ENCODE results near the gene NTSR1.
A peak's percentile ranks its signal among the peaks of the same experiment; 100 is the strongest.

The NTSR1 gene

DNA sequence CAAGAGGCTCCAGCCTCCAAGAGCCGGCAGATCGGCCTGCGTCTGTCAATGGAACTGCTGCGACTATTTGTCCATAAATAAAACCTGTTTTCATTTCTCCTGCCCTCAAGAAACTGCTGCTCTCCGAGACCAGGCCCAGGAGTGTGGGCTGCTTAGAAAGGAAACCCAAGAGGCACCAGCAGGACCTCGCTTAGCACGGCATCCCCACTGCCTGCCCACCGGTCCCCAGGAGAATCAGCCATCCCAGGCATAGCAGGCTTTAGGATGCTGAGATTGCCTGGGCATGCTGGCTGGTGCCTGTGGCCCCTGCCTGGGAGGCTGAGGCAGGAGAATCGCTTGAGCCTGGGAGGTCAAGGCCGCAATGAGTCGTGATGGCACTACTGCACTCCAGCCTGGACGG, 17.6 kb downstream of the NTSR1 start:
- DNase-seq (ENCODE audit: low spot score) = no peak

DNA sequence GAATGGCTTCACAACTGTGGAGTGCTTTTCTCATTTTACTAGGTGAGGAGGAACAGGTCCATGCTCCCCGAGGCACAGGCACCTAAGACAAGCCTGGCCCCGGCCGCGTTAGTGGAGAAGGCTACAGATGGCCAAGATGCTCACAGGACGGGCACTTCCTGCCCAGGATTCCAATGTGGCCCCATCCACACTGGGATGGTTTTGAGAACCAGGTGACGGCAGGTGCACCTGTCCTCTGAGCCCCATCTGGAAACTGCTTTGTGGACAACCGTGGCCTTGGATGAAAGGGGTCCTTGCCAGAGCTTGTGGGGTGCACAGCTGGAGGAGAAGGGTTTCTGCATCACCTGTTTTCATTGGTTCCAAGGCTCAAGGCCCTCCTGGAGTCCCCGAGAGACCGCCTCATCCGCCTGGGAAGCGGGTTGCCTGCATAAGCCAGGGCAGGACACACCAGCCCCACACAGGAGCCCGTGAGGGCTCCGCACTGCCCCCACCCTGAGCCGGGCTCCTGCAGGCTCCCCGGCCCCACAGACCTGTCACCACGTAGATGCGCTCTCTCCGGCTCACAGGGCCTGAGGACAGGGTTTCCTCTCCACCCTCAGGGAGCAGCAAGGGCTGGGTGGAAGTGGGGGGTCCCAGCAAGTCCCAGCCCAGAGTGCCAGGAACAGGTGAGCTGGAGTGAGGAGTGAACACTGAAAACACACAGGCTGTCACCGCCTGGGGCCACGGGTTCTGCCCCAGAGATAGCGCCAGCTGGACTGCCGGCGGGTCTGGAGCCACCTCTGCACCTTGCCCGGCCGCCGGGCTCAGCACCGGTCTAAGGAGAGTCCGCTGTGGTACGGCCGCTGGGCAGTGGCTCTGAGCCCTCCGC, 18.3 kb downstream of the NTSR1 start:
- no peak for DNase-seq (ENCODE audit: low spot score)

DNA sequence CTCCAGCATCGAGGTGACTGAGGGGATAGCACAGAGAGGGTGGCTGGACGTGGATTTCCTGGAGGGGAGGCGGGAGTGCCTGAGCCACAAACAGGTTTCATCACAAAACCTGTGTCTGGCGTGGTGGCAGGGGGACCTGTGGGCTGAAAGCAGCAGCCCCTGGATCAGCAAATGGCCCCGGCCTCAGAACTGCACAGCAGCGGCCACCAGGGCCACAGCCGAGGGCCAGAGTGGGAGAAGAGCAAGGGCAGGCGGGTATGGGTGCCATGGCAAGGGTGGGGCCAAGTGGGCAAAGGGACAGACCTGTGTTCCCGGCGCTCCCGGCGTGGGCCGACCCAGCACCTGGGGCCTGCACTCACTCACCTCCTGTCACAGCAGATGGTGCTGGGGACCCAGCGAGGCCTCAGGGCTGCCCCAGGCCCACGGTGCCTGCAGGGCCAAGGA, 19.0 kb downstream of the NTSR1 start:
- no peak for DNase-seq (ENCODE audit: low spot score)

DNA sequence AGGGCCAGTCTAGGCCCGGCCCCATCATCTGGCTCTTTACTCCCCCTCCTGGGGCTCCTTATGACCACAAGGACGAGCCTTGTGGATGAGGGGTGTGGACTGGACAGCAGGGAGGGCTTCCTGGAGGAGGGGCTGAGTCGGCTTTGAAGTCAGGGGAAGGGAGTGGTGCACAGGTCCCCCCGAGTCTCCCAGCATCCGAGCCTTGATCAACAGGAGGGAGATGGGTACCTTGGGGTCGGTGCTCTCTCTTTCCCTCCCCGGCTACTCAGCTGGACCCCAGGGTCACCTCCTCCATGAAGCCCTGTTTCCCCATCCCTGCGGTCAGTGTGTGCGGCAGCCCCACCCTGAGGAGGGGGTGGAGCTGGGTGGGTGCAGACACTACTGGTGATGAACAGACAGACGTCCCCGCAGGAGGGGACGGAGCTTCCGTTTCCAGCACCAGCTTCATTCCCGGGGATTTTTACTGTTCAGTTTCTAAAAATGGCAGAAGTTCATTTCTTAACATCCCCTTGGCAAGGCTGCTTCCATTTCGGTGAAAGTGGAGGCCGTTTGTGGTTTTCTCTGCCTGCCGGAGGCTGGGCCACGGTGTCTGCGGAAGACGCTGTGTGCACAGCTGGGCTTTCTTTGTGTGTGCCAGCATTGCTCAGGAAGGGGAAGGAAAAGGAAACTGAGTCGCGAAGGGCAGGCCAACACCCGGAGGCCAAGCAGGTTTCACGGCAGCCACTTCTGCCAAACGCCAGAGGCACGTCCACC, 19.6 kb downstream of the NTSR1 start:
- DNase-seq (ENCODE audit: low spot score) = no peak

DNA sequence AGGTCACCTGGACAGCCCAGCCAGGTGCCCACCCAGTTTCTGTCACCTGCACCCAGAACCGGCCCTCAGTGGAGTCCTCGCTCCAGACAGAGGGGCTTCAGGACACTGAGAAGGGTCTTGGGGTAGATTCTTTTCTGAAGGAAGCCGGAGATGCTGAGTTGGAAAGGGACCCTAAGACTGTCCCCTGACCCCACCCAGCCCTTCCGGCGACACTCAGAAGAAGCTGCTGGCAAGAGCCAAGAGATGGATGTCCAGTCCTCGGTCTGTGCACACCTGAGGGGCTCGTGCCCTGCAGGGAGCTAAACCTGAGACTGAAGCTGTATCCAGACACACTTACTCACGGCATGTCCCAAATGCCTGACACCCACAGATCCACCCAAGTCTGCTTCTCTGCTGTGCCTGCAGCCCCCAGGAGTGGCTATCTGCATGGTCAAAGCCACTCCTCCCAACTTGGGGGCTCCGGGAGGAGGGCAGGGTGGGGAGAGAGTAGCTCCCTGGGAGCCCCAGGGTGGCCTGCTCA, 20.2 kb downstream of the NTSR1 start:
- no peak for DNase-seq (ENCODE audit: low spot score)

DNA sequence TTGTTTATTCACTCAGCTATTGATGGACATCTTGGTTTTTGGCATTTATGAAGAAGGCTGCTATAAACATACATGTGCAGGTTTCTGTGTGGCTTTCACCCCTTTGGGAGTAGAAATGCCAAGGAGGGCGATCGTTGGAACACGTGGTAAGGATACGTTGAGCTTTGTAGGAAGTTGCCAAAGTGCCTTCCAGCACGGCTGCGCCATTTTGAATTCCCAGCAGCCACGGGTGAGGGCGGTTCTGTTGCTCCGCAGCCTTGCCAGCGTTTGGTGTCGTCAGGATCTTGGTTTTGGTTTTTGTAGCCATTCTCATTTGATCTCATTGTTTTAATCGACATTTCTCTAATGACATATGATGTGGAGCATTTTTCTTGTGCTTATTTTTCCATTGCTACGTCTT, 21.8 kb downstream of the NTSR1 start:
- no peak for DNase-seq (ENCODE audit: low spot score)

DNA sequence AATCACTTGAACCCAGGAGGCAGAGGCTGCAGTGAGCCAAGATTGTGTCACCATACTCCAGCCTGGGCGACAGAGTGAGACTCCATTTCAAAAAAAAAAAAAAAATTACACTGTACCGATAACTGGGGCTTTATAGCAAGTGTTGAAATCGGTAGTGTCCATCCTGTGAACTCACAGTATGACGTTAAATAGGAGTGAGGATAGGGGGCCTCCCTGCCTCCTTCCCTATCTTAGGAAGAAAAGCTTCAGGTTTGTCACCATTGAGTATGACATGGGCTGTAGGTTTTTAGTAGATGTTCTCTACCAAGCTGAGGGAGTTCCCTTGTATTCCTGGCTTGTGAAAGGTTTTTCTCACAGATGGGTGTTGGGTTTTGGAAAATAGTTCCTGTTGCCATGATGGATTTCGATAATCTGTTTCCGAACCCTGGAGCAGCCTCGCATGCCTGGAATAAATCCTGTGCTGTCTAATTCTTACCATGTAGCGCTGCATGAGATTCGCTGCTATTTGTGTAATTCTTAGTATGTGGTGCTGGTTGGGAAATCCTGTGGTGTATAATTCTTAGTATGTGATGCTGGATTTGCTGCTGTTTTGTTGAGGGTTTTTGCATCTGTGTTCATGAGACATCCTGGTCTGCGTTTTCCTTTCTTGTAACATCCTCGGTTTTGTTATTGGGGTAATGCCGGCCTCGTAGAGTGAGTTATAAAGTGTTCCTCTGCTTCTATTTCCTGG, 23.6 kb downstream of the NTSR1 start:
- DNase-seq (ENCODE audit: low spot score) = no peak

DNA sequence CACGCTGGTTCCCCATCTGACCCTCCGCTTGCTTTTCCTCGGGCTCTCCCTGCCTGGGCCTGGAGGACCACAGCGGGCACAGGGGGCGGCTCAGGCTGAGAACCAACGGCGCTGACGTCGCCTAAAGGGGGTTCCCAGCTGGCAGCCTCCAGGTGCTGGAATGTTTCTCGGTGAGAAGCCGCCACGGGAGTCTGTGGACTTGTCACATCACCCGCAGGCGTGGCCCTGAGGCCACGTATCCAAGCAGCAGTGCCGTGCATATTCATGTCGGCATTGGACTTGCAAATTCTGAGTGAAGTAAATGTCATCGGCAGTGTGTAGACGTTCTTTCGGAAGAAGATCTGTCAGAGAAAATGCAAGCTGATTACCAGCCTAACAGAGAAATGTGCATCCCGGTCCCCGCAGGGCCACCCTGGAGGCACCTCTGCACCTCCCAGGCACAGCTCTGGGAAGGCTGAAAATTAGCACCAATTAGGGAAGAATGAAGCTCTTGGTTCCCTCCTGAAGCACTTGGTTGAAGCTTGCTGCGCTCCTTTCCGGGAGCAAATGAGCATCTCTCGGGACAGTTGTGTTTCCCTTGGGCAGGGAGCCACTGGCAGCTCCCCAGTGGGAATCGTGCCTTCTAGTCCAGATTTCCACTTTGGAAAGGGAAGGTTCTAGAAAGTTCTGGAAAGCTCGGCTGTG, 24.3 kb downstream of the NTSR1 start:
- DNase-seq (ENCODE audit: low spot score) = no peak

DNA sequence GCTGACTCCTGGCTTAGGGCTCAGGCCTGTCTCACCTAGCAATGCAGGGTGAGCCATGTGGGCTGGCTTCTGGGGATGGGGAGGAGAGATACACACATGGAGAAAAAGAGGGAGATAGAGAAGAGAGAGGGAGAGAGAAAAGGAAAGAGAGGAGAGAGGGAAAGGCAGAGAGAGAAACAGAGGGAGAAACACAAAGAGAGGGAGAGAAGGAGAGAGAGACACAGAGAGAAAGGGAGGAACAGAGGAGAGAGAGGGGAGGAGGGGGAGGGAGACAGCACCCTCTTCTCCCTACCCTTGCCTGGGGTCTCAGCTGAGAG, 24.8 kb downstream of the NTSR1 start:
- no peak for DNase-seq (ENCODE audit: low spot score)

DNA sequence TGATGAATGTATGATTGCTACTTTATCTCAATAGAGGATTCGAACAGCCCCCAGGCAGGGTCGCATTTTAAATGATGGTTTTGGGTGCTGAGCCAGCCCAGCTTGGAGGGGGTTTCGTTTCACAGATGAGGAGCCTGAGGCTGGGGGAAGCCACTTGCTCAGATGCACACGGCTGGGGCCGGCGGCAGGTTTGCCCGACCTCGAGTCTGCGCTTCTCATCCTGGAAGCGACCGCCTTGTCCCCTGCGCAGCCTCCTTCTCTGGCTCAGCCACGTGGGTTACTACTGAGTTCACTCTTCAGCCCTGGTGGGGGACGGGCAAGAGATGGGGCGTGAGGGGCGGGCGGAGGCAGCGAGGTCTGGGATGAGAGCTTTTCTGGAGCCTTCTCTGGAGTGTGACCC, 25.3 kb downstream of the NTSR1 start:
- DNase-seq (ENCODE audit: low spot score) = no peak

DNA sequence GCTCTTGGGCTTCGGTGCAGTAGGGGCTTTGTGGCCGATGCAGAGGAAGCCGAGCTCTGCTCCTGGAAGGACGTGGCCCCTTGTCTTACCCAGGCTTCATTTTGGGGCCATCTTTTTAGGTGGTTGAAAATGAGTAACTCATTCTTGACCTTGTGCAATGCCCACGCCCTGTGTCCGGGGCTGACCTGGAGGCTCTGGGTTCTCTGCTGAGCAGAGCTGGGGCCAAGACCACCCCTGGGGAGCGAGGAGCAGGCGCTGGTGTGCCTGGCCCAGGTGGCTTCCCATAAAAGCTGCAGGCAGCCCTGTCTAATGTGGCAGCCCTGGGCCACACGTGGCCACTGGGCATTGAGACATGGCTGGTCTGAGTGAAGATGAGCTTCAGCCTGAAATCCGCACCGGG, 25.7 kb downstream of the NTSR1 start:
- DNase-seq (ENCODE audit: low spot score) = no peak

DNA sequence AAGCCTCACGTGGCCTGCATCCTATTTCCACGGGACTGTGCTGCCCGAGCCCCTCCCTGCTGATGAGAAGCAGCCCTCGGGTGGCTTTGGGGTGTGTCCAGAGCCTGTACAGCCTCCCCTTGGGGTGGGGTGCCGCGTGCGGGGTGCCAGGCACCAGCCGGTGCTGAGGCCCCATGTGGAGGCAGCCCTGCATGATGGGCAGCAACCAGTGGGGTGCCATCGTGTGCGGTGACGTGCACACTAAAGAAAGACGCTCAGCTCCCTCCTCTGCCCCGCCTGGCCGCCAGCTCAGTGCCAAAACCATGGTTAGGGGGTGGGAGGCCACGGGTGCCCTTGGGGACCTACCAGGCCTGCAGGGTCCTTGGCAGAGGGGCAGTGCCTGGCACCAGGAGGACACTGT, 26.2 kb downstream of the NTSR1 start:
- DNase-seq (ENCODE audit: low spot score) = no peak

DNA sequence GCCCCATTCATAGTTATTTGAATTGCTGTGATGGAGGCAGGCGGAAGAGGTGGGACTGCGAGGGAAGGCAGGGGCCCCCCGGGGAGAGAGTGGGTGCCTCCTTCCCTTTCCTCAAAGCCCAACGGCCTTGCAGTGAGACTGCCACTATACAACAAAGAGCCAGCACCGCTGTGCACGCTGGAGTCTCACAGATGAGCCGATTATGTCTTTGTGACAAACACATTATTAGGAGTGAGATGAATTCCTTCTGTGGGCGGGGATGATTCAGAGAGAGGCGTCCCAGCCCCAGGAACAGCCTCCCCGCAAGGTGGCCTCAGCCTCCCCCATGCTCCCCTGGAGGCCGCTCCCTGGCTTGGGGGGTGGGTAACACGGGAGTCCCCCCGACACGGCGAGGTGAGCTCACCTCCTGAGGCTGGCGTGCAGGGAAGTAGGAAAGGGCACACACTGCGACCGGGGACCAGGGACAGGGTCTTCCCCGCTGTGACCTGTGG, 26.7 kb downstream of the NTSR1 start:
- peak; percentile 70 for DNase-seq (ENCODE audit: low spot score)

DNA sequence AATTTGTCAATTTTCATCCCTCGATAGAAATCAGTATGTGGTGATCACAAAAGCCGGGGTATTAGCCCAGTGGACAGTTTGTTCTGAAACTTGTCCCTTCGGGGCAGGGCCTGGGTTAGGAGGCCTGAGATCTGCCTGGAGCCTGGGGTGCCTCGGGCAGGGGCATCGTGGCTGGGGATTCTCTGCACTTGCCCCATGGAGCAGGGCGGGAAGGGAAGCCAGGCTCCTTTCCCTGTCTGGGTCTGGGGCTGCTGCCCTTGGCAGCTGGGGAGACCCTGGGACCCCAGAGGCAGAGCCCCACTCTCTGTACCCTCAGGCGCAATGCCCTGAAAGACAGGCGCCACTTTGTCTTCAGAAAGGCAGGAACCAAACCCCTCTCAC, 27.4 kb downstream of the NTSR1 start:
- DNase-seq (ENCODE audit: low spot score) = no peak

DNA sequence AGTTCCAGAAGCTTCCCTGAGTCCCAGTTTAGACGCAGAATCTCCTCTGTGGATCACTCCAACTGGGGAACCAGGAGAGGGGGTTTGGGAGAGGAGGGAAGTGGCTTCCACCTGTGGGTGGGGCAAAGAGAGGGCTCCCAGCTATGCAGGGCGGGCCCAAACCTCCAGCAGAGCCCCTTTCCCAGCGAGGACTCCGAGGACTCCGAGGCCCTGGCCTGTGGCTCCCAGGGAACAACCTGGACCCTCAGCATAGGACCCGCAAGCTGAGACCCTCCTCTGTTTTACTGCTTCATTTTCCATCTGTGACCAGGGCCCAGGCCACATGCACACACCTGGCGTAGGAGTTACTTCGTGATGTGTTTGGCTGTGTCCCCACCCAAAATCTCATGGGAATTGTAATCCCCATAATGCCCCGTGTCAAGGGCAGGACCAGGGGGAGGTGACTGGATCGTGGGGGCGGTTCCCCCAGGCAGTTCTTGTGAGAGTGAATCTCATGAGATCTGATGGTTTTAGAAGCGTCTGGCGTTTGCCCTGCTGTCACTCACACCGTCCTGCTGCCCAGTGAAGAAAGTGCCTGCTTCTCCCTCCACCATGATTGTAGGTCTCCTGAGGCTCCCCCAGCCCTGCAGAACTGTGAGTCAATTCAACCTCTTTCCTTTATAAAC, 27.9 kb downstream of the NTSR1 start:
- DNase-seq (ENCODE audit: low spot score) = no peak

DNA sequence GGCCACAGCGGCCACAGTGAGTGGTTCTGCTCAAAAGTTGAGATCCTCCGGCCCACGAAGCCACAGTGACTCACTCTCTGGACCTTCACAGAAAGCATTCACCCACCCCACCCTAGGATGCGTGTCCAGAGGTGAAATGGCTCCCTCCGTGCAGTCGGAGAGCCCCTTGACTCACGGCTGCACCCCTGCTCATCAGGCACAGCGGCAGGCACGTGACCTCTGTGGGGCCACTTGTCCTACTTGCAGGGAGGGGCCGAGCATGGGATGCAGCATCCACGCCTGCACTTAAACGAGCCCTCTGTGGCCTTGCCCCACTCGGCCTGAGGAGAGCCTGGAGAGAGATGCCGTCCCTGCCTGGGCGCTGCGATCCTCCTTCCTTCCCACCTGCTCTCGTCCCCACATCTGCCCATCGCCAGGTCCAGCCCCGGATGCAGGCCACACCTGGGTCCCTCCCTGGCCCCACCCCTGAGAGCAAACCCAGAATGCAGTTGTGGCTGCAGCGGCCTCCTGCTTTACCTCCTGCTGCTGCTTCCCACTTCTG, 28.7 kb downstream of the NTSR1 start:
- no peak for DNase-seq (ENCODE audit: low spot score)

DNA sequence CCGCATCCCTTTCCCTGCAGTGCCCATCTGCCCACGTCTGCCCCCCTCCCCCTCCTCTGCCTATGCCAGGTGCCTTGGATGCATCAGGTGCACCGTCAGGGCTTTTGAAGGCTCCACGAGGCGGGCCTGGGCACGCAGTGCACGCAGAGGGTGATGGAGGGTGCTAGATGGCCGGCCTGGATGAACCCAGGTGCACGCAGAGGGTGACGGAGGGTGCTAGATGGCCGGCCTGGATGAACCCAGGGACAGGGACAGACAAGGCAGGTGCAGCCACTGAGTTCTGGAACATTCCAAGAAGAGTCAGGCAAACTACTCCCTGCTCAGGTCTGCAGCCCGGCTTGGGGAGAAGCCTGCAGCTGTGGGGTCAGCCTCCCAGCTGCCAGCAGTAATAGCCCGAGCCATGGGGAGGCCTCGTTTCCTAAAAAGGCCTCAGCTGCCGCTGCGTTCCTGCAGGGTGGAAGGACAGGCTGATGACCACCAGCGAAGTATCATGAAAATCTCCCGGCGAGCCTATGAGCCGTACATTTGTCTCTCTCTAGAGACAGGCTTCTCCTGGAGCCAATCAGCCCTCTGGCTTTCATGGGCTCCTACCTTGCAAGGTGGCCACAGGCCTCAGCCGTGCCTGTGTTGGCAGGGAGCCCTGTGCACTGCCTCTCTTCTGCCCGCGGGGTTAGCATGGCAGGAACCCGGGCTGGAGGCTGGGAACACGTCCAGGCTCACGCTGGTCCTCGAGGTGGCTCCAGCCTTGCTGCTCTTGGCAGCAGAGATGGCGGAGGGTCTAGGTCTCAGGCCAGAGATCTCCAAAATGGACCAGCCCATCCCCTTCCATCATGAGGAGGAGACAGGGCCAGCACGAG, 29.6 kb downstream of the NTSR1 start:
- no peak for DNase-seq (ENCODE audit: low spot score)

DNA sequence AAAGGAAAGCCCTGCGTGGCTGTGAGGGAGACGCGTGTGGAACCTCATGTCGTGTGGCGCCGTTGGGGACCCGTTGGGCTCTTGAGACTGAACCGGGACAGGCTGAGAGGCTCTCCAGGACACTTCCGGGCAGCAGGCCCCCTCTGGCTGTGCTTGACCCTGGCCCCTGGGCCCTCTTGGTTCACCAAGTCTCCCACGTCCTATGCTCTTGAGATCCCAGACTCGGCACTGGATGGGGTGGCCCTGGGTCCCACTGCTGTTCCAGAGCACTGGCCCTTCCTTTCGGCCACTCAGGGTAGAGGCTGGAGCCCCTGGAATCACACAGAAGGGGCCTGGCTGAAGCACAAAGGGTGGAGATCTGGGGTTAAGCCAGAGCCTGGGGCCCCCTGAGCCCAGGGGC, 30.4 kb downstream of the NTSR1 start:
- DNase-seq (ENCODE audit: low spot score) = no peak

DNA sequence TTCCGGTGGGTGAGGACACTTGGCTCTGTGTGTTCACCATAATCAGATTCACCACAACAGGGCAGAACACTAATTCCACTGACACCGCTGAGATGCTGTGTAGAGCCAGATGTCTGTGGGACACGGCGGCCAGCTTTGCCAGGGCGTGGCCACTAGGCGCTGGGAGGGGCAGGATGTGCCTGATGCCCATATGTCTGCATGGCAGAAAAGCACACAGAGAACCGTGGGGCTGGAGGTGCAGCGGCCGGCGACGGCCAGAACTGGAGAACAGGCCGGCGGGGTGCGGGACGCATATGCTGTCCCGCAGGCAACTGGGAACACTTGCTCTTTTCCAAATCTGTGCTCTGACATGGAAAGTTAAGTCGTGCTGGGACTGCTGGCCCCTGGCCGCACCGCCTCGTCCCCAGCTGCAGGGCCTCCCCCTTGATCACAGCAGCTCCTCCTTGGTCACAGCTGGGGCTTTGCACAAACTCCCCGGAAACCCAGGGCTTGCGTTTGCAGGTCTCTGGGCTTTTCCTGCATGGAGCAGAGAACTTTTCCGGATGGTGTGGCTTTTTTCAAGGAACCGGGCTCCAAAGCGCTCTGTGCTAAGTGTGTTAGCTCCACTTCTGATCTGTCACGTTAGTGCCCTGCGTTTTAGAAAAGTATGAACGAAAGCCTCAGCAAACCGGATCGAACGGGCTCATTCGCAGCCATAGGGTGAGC, 31.1 kb downstream of the NTSR1 start:
- DNase-seq (ENCODE audit: low spot score) = peak; percentile 65
